Parathyroid adenoma (tissue), 2 donors: Measurements from ENCODE around the gene RFTN1.

Experiments
- H2AFZ ChIP-seq: fragments of 300-600 bp; sonication (generic); one replicate; pipeline ENCODE4 v1.7.0; 2017; ENCODE audit warnings: antibody characterized with exemption, mild to moderate bottlenecking
- H3K27ac ChIP-seq: fragments of 300-600 bp; sonication (generic); one replicate; pipeline ENCODE4 v1.7.0; 2017
- H3K27me3 ChIP-seq: fragments of 300-600 bp; sonication (generic); one replicate; pipeline ENCODE4 v1.7.0; 2017; ENCODE audit warnings: low read length; ENCODE audit not compliant: control insufficient read depth, insufficient read depth
- H3K36me3 ChIP-seq: fragments of 300-600 bp; sonication (generic); one replicate; pipeline ENCODE4 v1.7.0; 2017; ENCODE audit warnings: low read length; ENCODE audit not compliant: control insufficient read depth, insufficient read depth
- H3K4me1 ChIP-seq: fragments of 300-600 bp; sonication (generic); one replicate; pipeline ENCODE4 v1.7.0; 2017; ENCODE audit warnings: control low read depth
- H3K4me2 ChIP-seq: fragments of 300-600 bp; sonication (generic); one replicate; pipeline ENCODE4 v1.7.0; 2017; ENCODE audit warnings: low read length
- H3K4me3 ChIP-seq: fragments of 300-600 bp; sonication (generic); one replicate; pipeline ENCODE4 v1.7.0; 2017; ENCODE audit warnings: low read depth, low read length
- H3K79me2 ChIP-seq: fragments of 300-600 bp; sonication (generic); one replicate; pipeline ENCODE4 v1.7.0; 2017; ENCODE audit warnings: control low read depth
- H3K9ac ChIP-seq: fragments of 300-600 bp; sonication (generic); one replicate; pipeline ENCODE4 v1.7.0; 2017; ENCODE audit warnings: mild to moderate bottlenecking
- H3K9me3 ChIP-seq: fragments of 300-600 bp; sonication (generic); one replicate; pipeline ENCODE4 v1.7.0; 2017; ENCODE audit warnings: low read length; ENCODE audit not compliant: control insufficient read depth
- TF ChIP-seq, protein P1 (sequence below): fragments of 300-600 bp; sonication (generic); IDR thresholded peaks from one replicate; pipeline ENCODE4 v1.7.0; 2017; ENCODE audit warnings: antibody characterized with exemption, mild to moderate bottlenecking
- donor health status: primary hyperparathyroidism.

The RFTN1 gene

DNA sequence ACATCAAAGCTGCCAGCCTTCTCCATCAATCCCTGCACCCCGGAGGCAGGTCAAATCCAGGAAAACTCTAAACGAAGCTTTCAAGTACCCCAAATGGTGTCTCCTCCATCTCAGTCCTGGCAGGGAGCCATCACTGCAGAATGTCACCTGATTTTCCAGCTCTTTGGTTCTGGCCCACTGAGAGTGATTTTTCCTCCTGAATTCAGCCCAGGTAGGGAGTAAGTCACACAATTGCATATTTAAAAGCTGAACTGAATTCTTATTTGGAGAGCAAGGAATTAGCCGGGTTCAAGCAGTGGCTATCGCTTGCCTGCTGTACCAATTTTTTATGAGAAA lies 5.3 kb downstream of the RFTN1 start:
- Histone ChIP-seq H2AFZ (no peak overlapping the region), H3K79me2 (no peaks in the 10 kb centered on the region), H3K9ac (no peak overlapping the region), H3K36me3 (no peaks in the 10 kb centered on the region), H3K4me3 (no peak overlapping the region), H3K27me3 (peaks cover 5% of the 10 kb centered on the region), H3K4me1 (no peaks in the 10 kb centered on the region), H3K27ac (no peak overlapping the region), H3K9me3 (no peaks in the 10 kb centered on the region), H3K4me2 (no peak overlapping the region)
- TF ChIP-seq, protein P1, sequence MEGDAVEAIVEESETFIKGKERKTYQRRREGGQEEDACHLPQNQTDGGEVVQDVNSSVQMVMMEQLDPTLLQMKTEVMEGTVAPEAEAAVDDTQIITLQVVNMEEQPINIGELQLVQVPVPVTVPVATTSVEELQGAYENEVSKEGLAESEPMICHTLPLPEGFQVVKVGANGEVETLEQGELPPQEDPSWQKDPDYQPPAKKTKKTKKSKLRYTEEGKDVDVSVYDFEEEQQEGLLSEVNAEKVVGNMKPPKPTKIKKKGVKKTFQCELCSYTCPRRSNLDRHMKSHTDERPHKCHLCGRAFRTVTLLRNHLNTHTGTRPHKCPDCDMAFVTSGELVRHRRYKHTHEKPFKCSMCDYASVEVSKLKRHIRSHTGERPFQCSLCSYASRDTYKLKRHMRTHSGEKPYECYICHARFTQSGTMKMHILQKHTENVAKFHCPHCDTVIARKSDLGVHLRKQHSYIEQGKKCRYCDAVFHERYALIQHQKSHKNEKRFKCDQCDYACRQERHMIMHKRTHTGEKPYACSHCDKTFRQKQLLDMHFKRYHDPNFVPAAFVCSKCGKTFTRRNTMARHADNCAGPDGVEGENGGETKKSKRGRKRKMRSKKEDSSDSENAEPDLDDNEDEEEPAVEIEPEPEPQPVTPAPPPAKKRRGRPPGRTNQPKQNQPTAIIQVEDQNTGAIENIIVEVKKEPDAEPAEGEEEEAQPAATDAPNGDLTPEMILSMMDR: no peak

DNA sequence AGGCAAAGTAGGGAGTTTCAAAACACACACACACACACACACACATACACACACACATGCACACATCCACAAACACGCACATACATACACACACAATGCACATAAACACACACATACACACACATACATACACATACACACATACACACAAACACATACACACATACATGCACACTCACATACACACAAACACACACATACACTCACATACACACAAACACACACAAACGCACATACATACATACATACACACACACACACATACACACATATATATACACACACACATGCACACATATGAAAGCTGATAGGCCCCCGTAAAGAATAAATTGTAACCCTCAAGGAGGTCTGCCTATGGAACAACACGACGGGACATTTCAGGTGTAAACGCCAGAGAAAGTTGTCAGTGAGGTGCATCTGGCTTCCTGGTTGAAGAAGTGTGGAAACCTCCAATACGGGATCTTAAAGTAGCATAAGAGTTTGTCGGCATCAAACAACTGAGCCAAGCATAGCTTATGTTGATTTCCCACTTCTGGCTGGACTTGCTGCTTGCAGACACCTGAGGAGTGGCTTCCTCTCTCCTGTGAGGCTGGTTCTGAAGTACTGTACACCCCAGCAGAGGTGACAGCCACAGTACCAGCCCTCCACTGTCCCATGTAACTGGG lies 5.8 kb downstream of the RFTN1 start:
- H3K27me3 ChIP-seq: no peaks in the 10 kb centered on the region
- TF ChIP-seq, protein P1: no peak
- H3K36me3 ChIP-seq: no peaks in the 10 kb centered on the region
- H3K4me2 ChIP-seq: no peak overlapping the region
- no peak overlapping the region for H3K9ac ChIP-seq
- no peak overlapping the region for H3K27ac ChIP-seq
- H3K79me2 ChIP-seq: no peaks in the 10 kb centered on the region
- H3K4me1 ChIP-seq: no peaks in the 10 kb centered on the region
- no peak overlapping the region for H3K4me3 ChIP-seq
- no peak overlapping the region for H2AFZ ChIP-seq
- H3K9me3 ChIP-seq: no peaks in the 10 kb centered on the region

DNA sequence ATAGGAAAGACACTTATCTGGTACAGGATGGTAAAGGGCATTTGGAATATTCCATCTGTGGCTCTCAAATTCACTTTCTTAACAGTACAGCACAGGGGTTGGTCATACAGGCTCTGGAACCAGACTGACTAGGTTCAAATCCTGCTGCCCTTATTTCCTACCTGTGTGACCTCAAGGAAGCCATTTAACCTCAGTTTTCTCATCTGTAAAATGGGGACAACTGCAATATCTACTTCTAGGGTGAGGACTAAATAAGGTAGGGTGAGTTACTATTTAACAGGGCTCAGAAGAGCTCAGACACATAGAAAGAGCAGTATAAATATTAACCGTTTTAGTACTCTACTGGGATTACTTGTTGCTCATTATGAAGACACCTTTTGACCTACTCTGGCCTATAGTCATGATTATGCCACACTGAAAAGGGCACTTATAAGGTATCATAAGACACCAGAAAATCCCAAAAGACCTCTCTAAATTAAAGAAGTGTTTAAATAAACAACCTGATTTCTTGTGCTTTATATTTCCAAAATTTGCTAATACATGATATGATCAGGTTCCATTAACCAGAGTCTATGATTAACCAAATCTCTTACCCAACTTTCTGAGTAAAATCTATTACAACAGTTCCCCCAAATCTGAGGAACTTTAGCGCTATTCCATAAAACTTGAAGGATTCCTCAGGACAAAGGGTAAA lies 6.5 kb downstream of the RFTN1 start:
- TF ChIP-seq, protein P1: no peak
- Histone ChIP-seq H3K4me2 (no peak overlapping the region), H3K9me3 (no peaks in the 10 kb centered on the region), H3K36me3 (no peaks in the 10 kb centered on the region), H3K79me2 (no peaks in the 10 kb centered on the region), H3K4me3 (no peak overlapping the region), H2AFZ (no peak overlapping the region), H3K4me1 (no peaks in the 10 kb centered on the region), H3K27ac (no peak overlapping the region), H3K27me3 (no peaks in the 10 kb centered on the region), H3K9ac (no peak overlapping the region)

DNA sequence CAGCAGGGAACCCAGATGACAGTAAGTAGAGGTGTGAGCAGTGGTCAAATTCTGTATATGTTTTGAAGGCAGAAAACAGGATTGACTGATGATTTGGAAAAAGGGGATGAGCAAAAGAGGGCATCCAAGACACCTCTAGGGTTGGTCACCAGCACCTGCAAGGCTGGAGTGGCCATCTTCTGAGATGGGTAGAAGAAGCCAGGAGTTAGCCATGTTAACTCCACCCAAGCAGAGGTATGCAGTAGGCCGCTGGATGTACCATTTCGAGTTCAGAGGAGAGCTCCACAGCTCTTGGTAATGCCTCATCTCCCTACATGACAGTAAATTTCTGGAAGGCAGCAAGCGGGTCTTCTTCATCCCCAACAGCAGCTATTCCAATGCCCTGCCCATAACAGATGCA lies 7.0 kb downstream of the RFTN1 start:
- H3K9ac ChIP-seq: no peak overlapping the region
- no peaks in the 10 kb centered on the region for H3K27me3 ChIP-seq
- H3K36me3 ChIP-seq: no peaks in the 10 kb centered on the region
- H3K4me1 ChIP-seq: no peaks in the 10 kb centered on the region
- H3K79me2 ChIP-seq: no peaks in the 10 kb centered on the region
- H3K27ac ChIP-seq: no peak overlapping the region
- H3K9me3 ChIP-seq: no peaks in the 10 kb centered on the region
- H3K4me3 ChIP-seq: no peak overlapping the region
- TF ChIP-seq, protein P1: no peak
- H2AFZ ChIP-seq: no peak overlapping the region
- H3K4me2 ChIP-seq: no peak overlapping the region

DNA sequence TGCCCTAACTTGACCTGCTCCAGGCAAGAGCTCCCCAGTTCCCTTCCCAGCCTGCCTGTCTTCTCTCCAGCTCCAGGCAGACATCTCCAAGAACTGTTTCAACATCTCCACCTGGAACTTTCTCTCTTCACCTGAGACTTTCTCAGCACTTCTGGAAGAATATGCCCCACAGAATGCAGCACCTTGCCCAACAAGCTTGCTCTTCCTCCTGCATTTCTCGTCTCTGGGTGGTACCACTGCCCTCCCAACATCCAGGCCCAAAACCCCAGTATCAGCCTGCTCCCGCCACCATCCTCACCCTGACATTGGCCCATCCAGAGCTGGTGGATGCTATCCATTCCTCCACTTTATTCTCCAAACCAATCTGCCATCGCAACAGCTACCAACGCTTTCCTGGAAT lies 8.8 kb downstream of the RFTN1 start:
- Histone ChIP-seq H3K9me3 (no peaks in the 10 kb centered on the region), H3K9ac (no peak overlapping the region), H3K4me2 (no peak overlapping the region), H3K4me3 (no peak overlapping the region), H3K79me2 (no peaks in the 10 kb centered on the region), H3K4me1 (no peaks in the 10 kb centered on the region), H3K27ac (no peak overlapping the region), H3K27me3 (no peaks in the 10 kb centered on the region), H3K36me3 (no peaks in the 10 kb centered on the region), H2AFZ (no peak overlapping the region)
- TF ChIP-seq, protein P1: no peak
